GM10248 (cell line): Measurements from ENCODE around the gene ROR2.

Experiments
- CTCF ChIA-PET: fragments of 300-600 bp; sonication (Branson Sonifier 250); formaldehyde crosslinking; extraction: SDS; loops from one replicate; lab custom pipeline; 2021; ENCODE audit warnings: antibody characterized with exemption; lab: Yijun Ruan, JAX
- POLR2A ChIA-PET: fragments of 350-650 bp; sonication (Branson Sonifier 250); formaldehyde crosslinking; extraction: SDS; loops from one replicate; lab custom pipeline; 2020; ENCODE audit warnings: antibody characterized with exemption; lab: Yijun Ruan, JAX
- DNase-seq: peaks from one replicate; pipeline ENCODE4 v3.0.0; 2012; ENCODE audit errors: extremely low spot score
- TF ChIP-seq, protein P1 (sequence below): IDR thresholded peaks from 2 replicates; pipeline ENCODE4 v1.5.1; 2012; ENCODE audit warnings: mild to moderate bottlenecking, low read depth; ENCODE audit errors: extremely low read depth, missing control alignments, control extremely low read depth

Gene ROR2

DNA sequence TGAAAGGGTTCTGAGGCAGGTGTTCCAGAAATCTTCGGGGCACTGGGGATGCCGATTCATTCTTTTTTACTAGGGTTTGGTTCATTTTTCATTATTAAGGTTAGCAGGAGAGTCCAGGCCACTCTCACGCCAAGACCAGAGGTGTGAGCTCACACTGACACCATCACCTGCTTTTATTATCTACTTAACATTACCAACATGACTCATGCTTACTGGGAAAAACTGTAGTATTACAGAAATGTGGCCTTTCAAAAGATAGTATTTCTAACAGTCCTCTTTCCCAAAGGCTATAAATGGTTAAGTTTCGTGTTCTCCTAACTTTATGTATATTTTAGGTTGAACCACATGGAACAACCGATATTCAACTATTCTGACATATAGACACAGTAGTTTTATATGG lies 222.1 kb downstream of the ROR2 start:
- TF ChIP-seq, protein P1, sequence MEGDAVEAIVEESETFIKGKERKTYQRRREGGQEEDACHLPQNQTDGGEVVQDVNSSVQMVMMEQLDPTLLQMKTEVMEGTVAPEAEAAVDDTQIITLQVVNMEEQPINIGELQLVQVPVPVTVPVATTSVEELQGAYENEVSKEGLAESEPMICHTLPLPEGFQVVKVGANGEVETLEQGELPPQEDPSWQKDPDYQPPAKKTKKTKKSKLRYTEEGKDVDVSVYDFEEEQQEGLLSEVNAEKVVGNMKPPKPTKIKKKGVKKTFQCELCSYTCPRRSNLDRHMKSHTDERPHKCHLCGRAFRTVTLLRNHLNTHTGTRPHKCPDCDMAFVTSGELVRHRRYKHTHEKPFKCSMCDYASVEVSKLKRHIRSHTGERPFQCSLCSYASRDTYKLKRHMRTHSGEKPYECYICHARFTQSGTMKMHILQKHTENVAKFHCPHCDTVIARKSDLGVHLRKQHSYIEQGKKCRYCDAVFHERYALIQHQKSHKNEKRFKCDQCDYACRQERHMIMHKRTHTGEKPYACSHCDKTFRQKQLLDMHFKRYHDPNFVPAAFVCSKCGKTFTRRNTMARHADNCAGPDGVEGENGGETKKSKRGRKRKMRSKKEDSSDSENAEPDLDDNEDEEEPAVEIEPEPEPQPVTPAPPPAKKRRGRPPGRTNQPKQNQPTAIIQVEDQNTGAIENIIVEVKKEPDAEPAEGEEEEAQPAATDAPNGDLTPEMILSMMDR, result no peak
- no peak for DNase-seq
- CTCF ChIA-PET, result interaction anchor here (1.0 to 4.9 kb wide), 9 partner anchors 9 to 813 kb away, joined by 3 to 27 read pairs (median 5); no protein-coding TSS in a partner anchor
- POLR2A ChIA-PET, result no interaction called here

DNA sequence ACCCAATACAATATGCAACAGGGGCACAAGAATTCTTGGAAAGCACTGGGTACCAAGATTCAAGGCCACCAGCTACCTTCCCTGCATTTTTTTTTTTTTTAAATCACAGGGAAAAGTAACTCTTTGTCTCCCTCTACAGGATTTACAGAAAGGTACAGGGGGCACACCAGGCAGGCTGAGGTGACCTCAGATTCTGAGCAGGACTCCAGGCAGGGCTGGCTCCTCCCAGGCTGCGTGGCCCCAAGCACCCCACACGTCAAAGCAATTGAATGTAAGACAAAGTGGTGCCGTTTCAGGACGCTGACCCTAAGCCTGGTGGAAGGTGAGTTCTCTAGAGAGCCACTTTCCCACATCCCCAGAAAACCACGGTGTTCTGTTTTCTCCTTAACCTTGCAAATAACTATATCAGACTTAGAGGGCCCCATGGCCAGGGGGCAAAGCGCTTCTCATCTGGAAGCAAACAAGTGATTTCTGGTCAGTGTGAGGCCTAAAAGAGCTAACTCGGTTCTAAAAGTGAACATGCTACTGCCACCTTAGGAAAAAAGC lies 222.6 kb downstream of the ROR2 start:
- TF ChIP-seq, protein P1, result peak; percentile 74
- DNase-seq, result peak; percentile 78
- CTCF ChIA-PET, result interaction anchor here (0.6 to 4.9 kb wide), 14 partner anchors 9 to 816 kb away, joined by 3 to 27 read pairs (median 4); no protein-coding TSS in a partner anchor
- POLR2A ChIA-PET, result no interaction called here

DNA sequence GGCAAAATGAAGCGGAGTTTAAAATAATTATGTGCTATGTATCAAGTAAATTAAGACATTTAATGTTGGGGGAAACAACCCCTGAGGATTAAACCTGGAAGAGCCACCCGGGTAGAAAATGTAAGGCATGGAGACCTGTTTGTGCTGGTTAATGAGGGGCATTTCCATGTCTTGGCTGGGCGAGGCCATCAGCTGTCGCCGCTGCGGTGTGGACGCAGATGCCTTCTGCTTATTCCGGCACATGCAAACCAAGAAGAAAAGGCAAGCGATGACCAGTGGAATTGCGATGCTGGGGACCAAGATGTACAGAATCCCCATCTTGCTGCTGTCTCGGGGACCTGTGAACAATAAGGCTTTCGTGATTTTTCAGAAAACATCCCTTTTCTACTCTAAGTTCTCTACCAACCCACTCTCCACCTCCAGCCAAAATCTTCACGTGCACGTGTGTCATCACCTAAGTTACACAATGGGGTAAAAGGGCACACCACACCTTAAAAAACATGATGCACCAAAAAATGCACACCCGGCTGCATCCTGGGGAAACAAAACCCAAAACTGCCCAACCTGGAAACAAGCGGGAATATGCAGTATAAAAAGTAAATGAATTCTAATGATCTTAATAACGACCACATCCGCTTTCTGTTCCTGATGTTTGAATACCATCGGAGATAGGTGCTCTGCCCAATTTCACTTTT lies 223.5 kb downstream of the ROR2 start:
- POLR2A ChIA-PET, result no interaction called here
- TF ChIP-seq, protein P1, result no peak
- DNase-seq, result no peak
- CTCF ChIA-PET, result interaction anchor here (0.6 to 4.9 kb wide), 12 partner anchors 8 to 815 kb away, joined by 3 to 27 read pairs (median 4); no protein-coding TSS in a partner anchor

DNA sequence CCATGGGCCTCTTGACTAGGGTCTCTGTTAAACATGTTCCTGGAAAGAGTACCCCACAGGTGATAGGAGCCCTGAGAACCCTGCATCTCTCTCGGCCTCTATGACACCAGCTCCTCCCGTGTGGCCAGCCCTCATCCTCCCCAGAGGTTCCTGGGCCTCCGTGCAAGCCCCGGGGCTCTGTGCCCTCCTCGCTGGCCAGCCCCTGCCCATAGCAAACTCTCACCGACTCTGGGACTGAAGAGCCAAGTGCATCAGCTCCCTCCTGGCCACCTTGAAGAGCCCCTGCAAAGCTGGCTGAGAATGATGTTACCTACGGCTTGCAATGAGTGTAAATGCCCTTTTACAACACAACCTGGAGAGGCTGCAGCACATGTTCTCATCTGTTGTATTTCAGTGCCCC lies 224.4 kb downstream of the ROR2 start:
- ChIA-PET CTCF (interaction anchor here (1.2 to 4.9 kb wide), 3 partner anchors 9 to 811 kb away, joined by 3 to 27 read pairs (median 8); no protein-coding TSS in a partner anchor), POLR2A (no interaction called here)
- DNase-seq, result no peak
- TF ChIP-seq, protein P1, result no peak

DNA sequence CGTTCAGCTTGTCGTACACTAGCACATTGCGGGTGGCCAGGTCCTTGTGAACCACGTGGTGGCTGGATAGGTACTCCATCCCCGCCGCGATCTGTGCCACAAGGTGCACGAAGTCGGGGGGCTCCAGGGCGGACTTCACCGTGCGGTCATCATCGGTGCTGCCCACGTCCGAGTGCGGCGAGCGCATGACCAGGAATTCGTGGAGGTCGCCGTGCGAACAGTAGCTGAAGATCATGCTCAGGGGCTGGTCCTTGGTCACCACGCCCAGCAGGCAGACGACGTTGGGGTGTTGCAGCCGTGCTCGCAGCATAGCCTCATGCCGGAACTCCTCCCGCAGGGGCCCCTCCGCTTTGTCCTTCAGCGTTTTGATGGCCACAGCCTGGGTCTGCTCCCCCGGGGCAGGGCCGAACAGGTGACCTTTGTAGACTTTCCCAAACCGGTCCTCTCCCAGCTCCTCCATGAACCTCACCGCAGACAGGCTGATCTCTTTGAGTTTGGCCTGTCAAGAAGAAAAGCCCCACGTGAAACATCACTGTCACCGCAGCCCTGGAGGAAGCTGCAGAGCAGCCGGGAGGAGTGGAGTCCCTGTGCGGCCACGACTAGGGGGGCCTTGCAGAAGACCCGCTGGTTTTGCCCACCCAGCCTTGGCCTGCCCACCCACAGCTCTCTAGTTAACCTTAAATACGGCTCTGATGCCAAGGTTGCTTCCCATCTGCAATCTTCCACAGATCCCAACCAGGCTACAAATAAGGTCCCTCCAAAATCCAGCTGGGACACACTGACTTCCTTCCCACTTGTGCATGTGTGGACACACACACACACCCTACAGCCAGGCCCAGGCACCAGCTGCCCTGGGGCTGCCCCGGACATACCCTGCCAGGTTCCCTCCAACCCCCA lies 225.2 kb downstream of the ROR2 start:
- CTCF ChIA-PET, result interaction anchor here (1.2 to 4.9 kb wide), 3 partner anchors 10 to 810 kb away, joined by 3 to 27 read pairs (median 8); no protein-coding TSS in a partner anchor
- no peak for DNase-seq
- TF ChIP-seq, protein P1, result no peak
- POLR2A ChIA-PET, result no interaction called here

DNA sequence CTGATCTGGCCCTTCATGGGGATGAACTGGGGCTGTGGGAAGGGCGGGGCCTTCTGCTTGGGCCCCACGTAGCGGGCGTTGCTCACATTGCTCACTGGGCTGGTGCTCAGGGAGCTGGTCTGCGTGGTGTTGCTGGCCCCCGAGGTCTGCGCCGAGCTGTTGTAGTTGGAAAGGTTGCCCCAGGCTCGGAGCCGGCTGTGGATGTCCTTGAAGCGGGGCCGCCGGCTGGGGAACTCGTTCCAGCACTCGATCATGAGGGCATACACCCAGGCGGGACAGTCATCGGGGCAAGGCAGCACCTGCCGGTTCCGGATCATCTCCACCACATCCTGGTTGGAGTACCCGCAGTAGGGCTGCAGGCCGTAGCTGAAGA lies 226.0 kb downstream of the ROR2 start:
- no peak for DNase-seq
- CTCF ChIA-PET, result interaction anchor here (1.8 kb wide), 1 partner anchor 64 kb away, joined by 8 read pairs; no protein-coding TSS in a partner anchor
- TF ChIP-seq, protein P1, result no peak
- POLR2A ChIA-PET, result no interaction called here
